Liver (tissue), 9 donors: ENCODE measurements around the gene STRBP. TPM values are rescaled to one million over a fixed set of nuclear protein-coding genes. Genes with fewer than 3 reads are reported as not detected.

Experiments
- DNase-seq: peaks from one replicate; pipeline ENCODE4 v3.0.0-alpha.2; 2017; ENCODE audit warnings: low spot score
- H3K27ac ChIP-seq, 2 donors: one replicate each; pipeline ENCODE4 v1.7.0; 2013; ENCODE audit warnings: inconsistent platforms in 2 of 2, low read length in 2 of 2, control low read depth in 1 of 2, low read depth in 1 of 2, mild to moderate bottlenecking in 1 of 2
- H3K27me3 ChIP-seq, 4 donors: one replicate each; pipeline versions ENCODE4 v1.6.1 to v1.7.0; 2013; ENCODE audit warnings: low read length in 3 of 4, inconsistent platforms in 1 of 4, mild to moderate bottlenecking in 1 of 4, moderate library complexity in 1 of 4; ENCODE audit not compliant: control insufficient read depth in 4 of 4, insufficient read depth in 4 of 4
- H3K36me3 ChIP-seq, 4 donors: one replicate each; pipeline versions ENCODE4 v1.6.1 to v1.7.0; 2013; ENCODE audit warnings: low read length in 3 of 4, mild to moderate bottlenecking in 3 of 4, low read depth in 1 of 4, moderate library complexity in 1 of 4; ENCODE audit not compliant: control insufficient read depth in 4 of 4, insufficient read depth in 3 of 4
- H3K4me1 ChIP-seq, 4 donors: one replicate each; pipeline versions ENCODE4 v1.6.1 to v1.7.0; 2013; ENCODE audit warnings: low read length in 3 of 4, mild to moderate bottlenecking in 3 of 4, moderate library complexity in 1 of 4; ENCODE audit not compliant: control insufficient read depth in 4 of 4, insufficient read depth in 4 of 4
- H3K4me3 ChIP-seq, 3 donors: one replicate each; pipeline versions ENCODE4 v1.6.1 to v1.7.0; 2013; ENCODE audit warnings: low read length in 3 of 3, control low read depth in 1 of 3, low read depth in 1 of 3, mild to moderate bottlenecking in 1 of 3
- H3K9ac ChIP-seq, 2 donors: one replicate each; pipeline ENCODE4 v1.7.0; 2013; ENCODE audit warnings: low read length in 2 of 2, mild to moderate bottlenecking in 2 of 2, moderate library complexity in 2 of 2, control low read depth in 1 of 2, low read depth in 1 of 2
- H3K9me3 ChIP-seq, 4 donors: one replicate each; pipeline versions ENCODE4 v1.6.1 to v1.7.0; 2013; ENCODE audit warnings: low read length in 3 of 4; ENCODE audit not compliant: control insufficient read depth in 4 of 4
- ATF3 ChIP-seq: IDR thresholded peaks from 2 replicates; pipeline ENCODE4 v1.6.1; 2016; ENCODE audit warnings: antibody characterized with exemption
- EGR1 ChIP-seq, 2 donors: IDR thresholded peaks; 2 replicates each; pipeline ENCODE4 v1.6.1; 2016 to 2018; ENCODE audit warnings: antibody characterized with exemption in 2 of 2, low read depth in 2 of 2
- FOXA1 ChIP-seq: IDR thresholded peaks from 2 replicates; pipeline ENCODE4 v1.6.1; 2016; ENCODE audit warnings: antibody characterized with exemption
- FOXA2 ChIP-seq: IDR thresholded peaks from 2 replicates; pipeline ENCODE4 v1.6.1; 2016; ENCODE audit warnings: antibody characterized with exemption
- GABPA ChIP-seq, 2 donors: IDR thresholded peaks in 1 of 2; conservative IDR thresholded peaks in 1 of 2; 2 replicates each; pipeline ENCODE4 v1.6.1; 2016; ENCODE audit warnings: antibody characterized with exemption in 2 of 2, mild to moderate bottlenecking in 1 of 2, moderate library complexity in 1 of 2
- HNF4A ChIP-seq, 2 donors: conservative IDR thresholded peaks; 2 replicates each; pipeline ENCODE4 v1.6.1; 2016; ENCODE audit warnings: antibody characterized with exemption in 2 of 2, mild to moderate bottlenecking in 2 of 2
- HNF4G ChIP-seq: IDR thresholded peaks from 2 replicates; pipeline ENCODE4 v1.6.1; 2016; ENCODE audit warnings: antibody characterized with exemption
- JUND ChIP-seq, 2 donors: IDR thresholded peaks; 2 replicates each; pipeline ENCODE4 v1.6.1; 2016; ENCODE audit warnings: antibody characterized with exemption in 2 of 2
- NR2F2 ChIP-seq: IDR thresholded peaks from 2 replicates; pipeline ENCODE4 v1.6.1; 2016; ENCODE audit warnings: antibody characterized with exemption
- RAD21 ChIP-seq, 2 donors: IDR thresholded peaks; 2 replicates each; pipeline ENCODE4 v1.6.1; 2016; ENCODE audit warnings: antibody characterized with exemption in 2 of 2, mild to moderate bottlenecking in 2 of 2
- REST ChIP-seq: IDR thresholded peaks from 2 replicates; pipeline ENCODE4 v1.6.1; 2016; ENCODE audit warnings: antibody characterized with exemption, mild to moderate bottlenecking
- RXRA ChIP-seq, 2 donors: IDR thresholded peaks; 2 replicates each; pipeline ENCODE4 v1.6.1; 2017 to 2018; ENCODE audit warnings: antibody characterized with exemption in 2 of 2, mild to moderate bottlenecking in 1 of 2
- SP1 ChIP-seq: IDR thresholded peaks from 2 replicates; pipeline ENCODE4 v1.6.1; 2018; ENCODE audit warnings: antibody characterized with exemption, mild to moderate bottlenecking
- TAF1 ChIP-seq: conservative IDR thresholded peaks from 2 replicates; pipeline ENCODE4 v1.6.1; 2016; ENCODE audit warnings: antibody characterized with exemption, mild to moderate bottlenecking
- YY1 ChIP-seq: IDR thresholded peaks from 2 replicates; pipeline ENCODE4 v1.6.1; 2016; ENCODE audit warnings: antibody characterized with exemption, mild to moderate bottlenecking
- ZBTB33 ChIP-seq: IDR thresholded peaks from 2 replicates; pipeline ENCODE4 v1.6.1; 2016; ENCODE audit warnings: antibody characterized with exemption
- WGBS: extraction: QIAGEN DNeasy Blood & Tissue Kit; methylation state at CpG from one replicate; pipeline ENCODE4 v1.1.7; 2013; 5-methylcytosine and 5-hydroxymethylcytosine counted together
- polyA plus RNA-seq, 2 donors: library from polyadenylated mRNA; stranded (reverse) in 1 of 2; unstranded in 1 of 2; fragments of 200-250 nt in 1 of 2; fragments of >200 nt in 1 of 2; fragmentation: Nextera tagmentation in 1 of 2; extraction: Ambion mirVana in 1 of 2; gene quantifications; one replicate each; pipeline versions ENCODE4 v1.2.1 to v1.2.3, GENCODE V29; 2013 to 2015
- total RNA-seq, 2 donors: library from RNA; depleted of rRNA; stranded (reverse); fragments of >200 nt; gene quantifications; one replicate each; pipeline ENCODE4 v1.2.3, GENCODE V29; 2014
- donor health status: healthy.
- donor health status: healthy.
- donor health status: healthy.
- donor health status: healthy.
- donor health status: healthy.

Gene STRBP
- total and polyA plus RNA-seq, 4 donors = 4.3 to 17.2 (median 8.5) TPM

- TF ChIP-seq NR2F2 (no peak), ATF3 (no peak), GABPA (IDR thresholded peaks at IDR 0.05 in 1 of 2, conservative IDR thresholded peaks at IDR 0.05 in 1 of 2) (no peak), YY1 (no peak), HNF4A (conservative IDR thresholded peaks at IDR 0.05) (no peak), JUND (IDR thresholded peaks at IDR 0.05) (no peak), RXRA (IDR thresholded peaks at IDR 0.05) (no peak), REST (no peak), SP1 (no peak), FOXA2 (no peak), ZBTB33 (no peak), TAF1 (no peak), HNF4G (no peak), RAD21 (IDR thresholded peaks at IDR 0.05) (no peak)
- DNase-seq = no peak
- Histone ChIP-seq H3K9me3 (no peaks in the 10 kb centered on the region), H3K9ac (no peak overlapping the region), H3K27me3 (no peaks in the 10 kb centered on the region), H3K27ac (no peak overlapping the region), H3K36me3 (no peaks in the 10 kb centered on the region), H3K4me3 (no peak overlapping the region), H3K4me1 (peaks cover 0 to 7% (median 4%) of the 10 kb centered on the region in 4 donors)
- 86% methylated on average over 1 of the region's 1 CpG for WGBS
Observed at GRCh38 chr9:123262338-123262737, 6.0 kb downstream of the STRBP start.

- H3K27ac ChIP-seq = no peak overlapping the region
- WGBS = 88% methylated on average over 3 of the region's 3 CpGs
- H3K4me1 ChIP-seq = peaks cover 0 to 5% (median under 1%) of the 10 kb centered on the region in 4 donors
- no peak for DNase-seq
- no peaks in the 10 kb centered on the region for H3K9me3 ChIP-seq
- H3K27me3 ChIP-seq = no peaks in the 10 kb centered on the region
- no peak for TF ChIP-seq REST
- TF ChIP-seq JUND (IDR thresholded peaks at IDR 0.05) = no peak
- TF ChIP-seq HNF4A (conservative IDR thresholded peaks at IDR 0.05) = no peak
- no peak for TF ChIP-seq YY1
- TF ChIP-seq RXRA (IDR thresholded peaks at IDR 0.05) = no peak
- no peak for TF ChIP-seq EGR1 (IDR thresholded peaks at IDR 0.05; ENCODE audit: low read depth in 2 of 2)
- no peak for TF ChIP-seq ATF3
- TF ChIP-seq FOXA1 = no peak
- TF ChIP-seq NR2F2 = no peak
- TF ChIP-seq TAF1 = no peak
- no peak for TF ChIP-seq FOXA2
- no peak for TF ChIP-seq ZBTB33
- no peak for TF ChIP-seq RAD21 (IDR thresholded peaks at IDR 0.05)
- no peak for TF ChIP-seq GABPA (IDR thresholded peaks at IDR 0.05 in 1 of 2, conservative IDR thresholded peaks at IDR 0.05 in 1 of 2)
- no peaks in the 10 kb centered on the region for H3K36me3 ChIP-seq
- H3K4me3 ChIP-seq = no peak overlapping the region
- no peak overlapping the region for H3K9ac ChIP-seq
Observed at GRCh38 chr9:123261006-123261677, 7.2 kb downstream of the STRBP start.
